ENCODE measurements around the gene ARRDC1.
"Not testable (repeated sequence)": the region's sequence is repeated elsewhere in the genome, so short reads cannot be mapped to it uniquely, and the experiment has no call there.

DNA sequence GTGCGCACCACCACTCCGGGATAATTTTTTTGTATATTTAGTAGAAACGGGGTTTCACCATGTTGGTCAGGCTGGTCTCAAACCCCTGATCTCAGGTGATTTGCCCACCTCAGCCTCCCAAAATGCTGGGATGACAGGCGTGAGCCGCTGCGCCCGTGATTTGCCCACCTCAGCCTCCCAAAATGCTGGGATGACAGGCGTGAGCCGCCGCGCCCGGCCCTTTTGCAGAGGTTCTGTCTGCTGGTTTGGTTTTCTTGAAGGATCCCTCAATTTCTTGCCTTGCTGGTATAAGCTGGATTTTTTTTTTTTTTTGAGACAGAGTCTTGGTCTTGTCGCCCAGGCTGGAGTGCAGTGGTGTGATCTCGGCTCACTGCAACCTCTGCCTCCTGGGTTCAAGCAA, 21.9 kb downstream of the ARRDC1 start:
- TF ChIP-seq RAD21 (IDR thresholded peaks at IDR 0.05; ENCODE audit: low read length); ELF1 (IDR thresholded peaks at IDR 0.05); RCOR1 (IDR thresholded peaks at IDR 0.05; ENCODE audit: low read length); MAX (IDR thresholded peaks at IDR 0.05; ENCODE audit: low read depth): not testable (repeated sequence)
- TF ChIP-seq, protein P1, sequence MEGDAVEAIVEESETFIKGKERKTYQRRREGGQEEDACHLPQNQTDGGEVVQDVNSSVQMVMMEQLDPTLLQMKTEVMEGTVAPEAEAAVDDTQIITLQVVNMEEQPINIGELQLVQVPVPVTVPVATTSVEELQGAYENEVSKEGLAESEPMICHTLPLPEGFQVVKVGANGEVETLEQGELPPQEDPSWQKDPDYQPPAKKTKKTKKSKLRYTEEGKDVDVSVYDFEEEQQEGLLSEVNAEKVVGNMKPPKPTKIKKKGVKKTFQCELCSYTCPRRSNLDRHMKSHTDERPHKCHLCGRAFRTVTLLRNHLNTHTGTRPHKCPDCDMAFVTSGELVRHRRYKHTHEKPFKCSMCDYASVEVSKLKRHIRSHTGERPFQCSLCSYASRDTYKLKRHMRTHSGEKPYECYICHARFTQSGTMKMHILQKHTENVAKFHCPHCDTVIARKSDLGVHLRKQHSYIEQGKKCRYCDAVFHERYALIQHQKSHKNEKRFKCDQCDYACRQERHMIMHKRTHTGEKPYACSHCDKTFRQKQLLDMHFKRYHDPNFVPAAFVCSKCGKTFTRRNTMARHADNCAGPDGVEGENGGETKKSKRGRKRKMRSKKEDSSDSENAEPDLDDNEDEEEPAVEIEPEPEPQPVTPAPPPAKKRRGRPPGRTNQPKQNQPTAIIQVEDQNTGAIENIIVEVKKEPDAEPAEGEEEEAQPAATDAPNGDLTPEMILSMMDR (IDR thresholded peaks at IDR 0.05) = not testable (repeated sequence)
